Liver (tissue), 9 donors: Measurements from ENCODE around the gene TMEM270. TPM values are rescaled to one million over a fixed set of nuclear protein-coding genes. Genes with fewer than 3 reads are reported as not detected.

Source experiments
- DNase-seq: peaks from one replicate; pipeline ENCODE4 v3.0.0-alpha.2; 2017; ENCODE audit warnings: low spot score
- H3K27ac ChIP-seq, 2 donors: one replicate each; pipeline ENCODE4 v1.7.0; 2013; ENCODE audit warnings: inconsistent platforms in 2 of 2, low read length in 2 of 2, control low read depth in 1 of 2, low read depth in 1 of 2, mild to moderate bottlenecking in 1 of 2
- H3K27me3 ChIP-seq, 4 donors: one replicate each; pipeline versions ENCODE4 v1.6.1 to v1.7.0; 2013; ENCODE audit warnings: low read length in 3 of 4, inconsistent platforms in 1 of 4, mild to moderate bottlenecking in 1 of 4, moderate library complexity in 1 of 4; ENCODE audit not compliant: control insufficient read depth in 4 of 4, insufficient read depth in 4 of 4
- H3K36me3 ChIP-seq, 4 donors: one replicate each; pipeline versions ENCODE4 v1.6.1 to v1.7.0; 2013; ENCODE audit warnings: low read length in 3 of 4, mild to moderate bottlenecking in 3 of 4, low read depth in 1 of 4, moderate library complexity in 1 of 4; ENCODE audit not compliant: control insufficient read depth in 4 of 4, insufficient read depth in 3 of 4
- H3K4me1 ChIP-seq, 4 donors: one replicate each; pipeline versions ENCODE4 v1.6.1 to v1.7.0; 2013; ENCODE audit warnings: low read length in 3 of 4, mild to moderate bottlenecking in 3 of 4, moderate library complexity in 1 of 4; ENCODE audit not compliant: control insufficient read depth in 4 of 4, insufficient read depth in 4 of 4
- H3K4me3 ChIP-seq, 3 donors: one replicate each; pipeline versions ENCODE4 v1.6.1 to v1.7.0; 2013; ENCODE audit warnings: low read length in 3 of 3, control low read depth in 1 of 3, low read depth in 1 of 3, mild to moderate bottlenecking in 1 of 3
- H3K9ac ChIP-seq, 2 donors: one replicate each; pipeline ENCODE4 v1.7.0; 2013; ENCODE audit warnings: low read length in 2 of 2, mild to moderate bottlenecking in 2 of 2, moderate library complexity in 2 of 2, control low read depth in 1 of 2, low read depth in 1 of 2
- H3K9me3 ChIP-seq, 4 donors: one replicate each; pipeline versions ENCODE4 v1.6.1 to v1.7.0; 2013; ENCODE audit warnings: low read length in 3 of 4; ENCODE audit not compliant: control insufficient read depth in 4 of 4
- ATF3 ChIP-seq: IDR thresholded peaks from 2 replicates; pipeline ENCODE4 v1.6.1; 2016; ENCODE audit warnings: antibody characterized with exemption
- EGR1 ChIP-seq, 2 donors: IDR thresholded peaks; 2 replicates each; pipeline ENCODE4 v1.6.1; 2016 to 2018; ENCODE audit warnings: antibody characterized with exemption in 2 of 2, low read depth in 2 of 2
- FOXA1 ChIP-seq: IDR thresholded peaks from 2 replicates; pipeline ENCODE4 v1.6.1; 2016; ENCODE audit warnings: antibody characterized with exemption
- JUND ChIP-seq, 2 donors: IDR thresholded peaks; 2 replicates each; pipeline ENCODE4 v1.6.1; 2016; ENCODE audit warnings: antibody characterized with exemption in 2 of 2
- MAX ChIP-seq: IDR thresholded peaks from 2 replicates; pipeline ENCODE4 v1.6.1; 2016; ENCODE audit warnings: antibody characterized with exemption
- NR2F2 ChIP-seq: IDR thresholded peaks from 2 replicates; pipeline ENCODE4 v1.6.1; 2016; ENCODE audit warnings: antibody characterized with exemption
- RAD21 ChIP-seq, 2 donors: IDR thresholded peaks; 2 replicates each; pipeline ENCODE4 v1.6.1; 2016; ENCODE audit warnings: antibody characterized with exemption in 2 of 2, mild to moderate bottlenecking in 2 of 2
- REST ChIP-seq: IDR thresholded peaks from 2 replicates; pipeline ENCODE4 v1.6.1; 2016; ENCODE audit warnings: antibody characterized with exemption, mild to moderate bottlenecking
- RXRA ChIP-seq, 2 donors: IDR thresholded peaks; 2 replicates each; pipeline ENCODE4 v1.6.1; 2017 to 2018; ENCODE audit warnings: antibody characterized with exemption in 2 of 2, mild to moderate bottlenecking in 1 of 2
- SP1 ChIP-seq: IDR thresholded peaks from 2 replicates; pipeline ENCODE4 v1.6.1; 2018; ENCODE audit warnings: antibody characterized with exemption, mild to moderate bottlenecking
- YY1 ChIP-seq: IDR thresholded peaks from 2 replicates; pipeline ENCODE4 v1.6.1; 2016; ENCODE audit warnings: antibody characterized with exemption, mild to moderate bottlenecking
- ZBTB33 ChIP-seq: IDR thresholded peaks from 2 replicates; pipeline ENCODE4 v1.6.1; 2016; ENCODE audit warnings: antibody characterized with exemption
- WGBS: extraction: QIAGEN DNeasy Blood & Tissue Kit; methylation state at CpG from one replicate; pipeline ENCODE4 v1.1.7; 2013; 5-methylcytosine and 5-hydroxymethylcytosine counted together
- polyA plus RNA-seq, 2 donors: library from polyadenylated mRNA; stranded (reverse) in 1 of 2; unstranded in 1 of 2; fragments of 200-250 nt in 1 of 2; fragments of >200 nt in 1 of 2; fragmentation: Nextera tagmentation in 1 of 2; extraction: Ambion mirVana in 1 of 2; gene quantifications; one replicate each; pipeline versions ENCODE4 v1.2.1 to v1.2.3, GENCODE V29; 2013 to 2015
- total RNA-seq, 2 donors: library from RNA; depleted of rRNA; stranded (reverse); fragments of >200 nt; gene quantifications; one replicate each; pipeline ENCODE4 v1.2.3, GENCODE V29; 2014
- donor health status: healthy.
- donor health status: healthy.
- donor health status: healthy.
- donor health status: healthy.
- donor health status: healthy.

TMEM270 gene
- total and polyA plus RNA-seq, 4 donors = 0.09 TPM; not detected in 3

- Histone ChIP-seq H3K9me3 (peaks cover 0 to 5% (median 2%) of the 10 kb centered on the region in 4 donors), H3K4me3 (no peak overlapping the region), H3K27me3 (no peaks in the 10 kb centered on the region), H3K36me3 (no peaks in the 10 kb centered on the region), H3K27ac (peak overlapping the region in 1 of 2 donors; percentile 3), H3K9ac (no peak overlapping the region), H3K4me1 (peaks cover 0 to 4% (median 0%) of the 10 kb centered on the region in 4 donors)
- 91% methylated on average over 6 of the region's 6 CpGs for WGBS
- no peak for TF ChIP-seq MAX
- no peak for TF ChIP-seq EGR1 (IDR thresholded peaks at IDR 0.05; ENCODE audit: low read depth in 2 of 2)
- no peak for TF ChIP-seq ATF3
- TF ChIP-seq YY1 = no peak
- no peak for TF ChIP-seq REST
- TF ChIP-seq FOXA1 = no peak
- DNase-seq = no peak
These were observed 33.2 kb downstream of the TMEM270 start for GRCh38 chr7:73894166-73894565.

GRCh38 chr7:73894733-73895551 is 34.0 kb downstream of the TMEM270 start:
- WGBS = 79% methylated on average over 20 of the region's 20 CpGs

More at GRCh38 chr7:73894733-73895551, 34.0 kb downstream of the TMEM270 start:
- peaks cover 0 to 4% (median 0%) of the 10 kb centered on the region in 4 donors for H3K4me1 ChIP-seq
- no peaks in the 10 kb centered on the region for H3K36me3 ChIP-seq
- no peaks in the 10 kb centered on the region for H3K27me3 ChIP-seq
- no peak overlapping the region for H3K9ac ChIP-seq
- DNase-seq = no peak
- peak overlapping the region; percentile 3 to 5 for H3K27ac ChIP-seq
- no peak overlapping the region for H3K4me3 ChIP-seq
- TF ChIP-seq SP1 = peak; percentile 16
- no peak for TF ChIP-seq ZBTB33
- no peak for TF ChIP-seq ATF3
- no peak for TF ChIP-seq FOXA1
- TF ChIP-seq MAX = no peak
- peak; percentile 73 for TF ChIP-seq NR2F2
- TF ChIP-seq JUND (IDR thresholded peaks at IDR 0.05) = peak in 1 of 2 donors; percentile 42
- no peak for TF ChIP-seq RAD21 (IDR thresholded peaks at IDR 0.05)
- peak in 1 of 2 donors; percentile 14 for TF ChIP-seq RXRA (IDR thresholded peaks at IDR 0.05)
- H3K9me3 ChIP-seq = peaks cover 0 to 5% (median 2%) of the 10 kb centered on the region in 4 donors
